Gastroesophageal sphincter (tissue), 3 donors: Measurements from ENCODE around the gene PFDN1.

ENCODE experiments used
- CTCF ChIP-seq, 4 experiments: fragments of 200-600 bp in 2 of 4; fragments of 450-650 bp in 2 of 4; sonication (generic) in 1 of 4; IDR thresholded peaks; one replicate each; pipeline ENCODE4 v1.5.1; 2017 to 2019; ENCODE audit warnings: antibody characterized with exemption in 4 of 4, mild to moderate bottlenecking in 2 of 4, moderate library complexity in 2 of 4
- EP300 ChIP-seq: sonication (generic); formaldehyde crosslinking; IDR thresholded peaks from one replicate; pipeline ENCODE4 v1.6.1; 2017; ENCODE audit warnings: antibody characterized with exemption, mild to moderate bottlenecking
- POLR2A ChIP-seq, 2 donors: fragments of 450-650 bp; IDR thresholded peaks; one replicate each; pipeline ENCODE4 v1.6.1; 2017; ENCODE audit warnings: antibody characterized with exemption in 2 of 2, mild to moderate bottlenecking in 2 of 2, moderate library complexity in 1 of 2
- POLR2AphosphoS5 ChIP-seq: sonication (generic); formaldehyde crosslinking; IDR thresholded peaks from one replicate; pipeline ENCODE4 v1.6.1; 2017; ENCODE audit warnings: antibody characterized with exemption

- TF ChIP-seq CTCF (IDR thresholded peaks at IDR 0.05) (no peak), POLR2AphosphoS5 (no peak), POLR2A (IDR thresholded peaks at IDR 0.05) (no peak), EP300 (no peak)
Measured at GRCh38 chr5:140208065-140208464, 94.8 kb downstream of the PFDN1 start.
